OCI-LY1 (cell line): ENCODE data around the gene FHIT.

Experiments
- H2AFZ ChIP-seq: fragments of 200-600 bp; sonication (generic), shearing (Covaris generic); 2 replicates; pipeline ENCODE4 v1.6.0; 2014; ENCODE audit warnings: antibody characterized with exemption, mild to moderate bottlenecking, low read length
- H3F3A ChIP-seq: fragments of 200-600 bp; sonication (generic), shearing (Covaris generic); 2 replicates; pipeline ENCODE4 v1.6.0; 2014; ENCODE audit warnings: mild to moderate bottlenecking, antibody characterized with exemption, low read length, moderate library complexity; ENCODE audit not compliant: insufficient read depth
- H3K27ac ChIP-seq: fragments of 200-600 bp; sonication (generic); 2 replicates; pipeline ENCODE4 v1.5.1; 2014; ENCODE audit warnings: low read length, mixed run types, mild to moderate bottlenecking, low read depth; ENCODE audit not compliant: poor library complexity, severe bottlenecking
- H3K27me3 ChIP-seq: fragments of 200-600 bp; sonication (generic); 2 replicates; pipeline ENCODE4 v1.6.0; 2014; ENCODE audit warnings: antibody characterized with exemption, mild to moderate bottlenecking, low read length, moderate library complexity; ENCODE audit not compliant: insufficient read depth
- H3K36me3 ChIP-seq: fragments of 200-600 bp; sonication (generic); 2 replicates; pipeline ENCODE4 v1.6.1; 2014; ENCODE audit warnings: mild to moderate bottlenecking, antibody characterized with exemption, low read length, moderate library complexity, mixed read lengths; ENCODE audit not compliant: insufficient read depth
- H3K4me1 ChIP-seq: fragments of 200-600 bp; sonication (generic); 2 replicates; pipeline ENCODE4 v1.5.1; 2014; ENCODE audit warnings: mild to moderate bottlenecking, low read length, moderate library complexity; ENCODE audit not compliant: insufficient read depth, severe bottlenecking
- H3K4me2 ChIP-seq: fragments of 200-600 bp; sonication (generic), shearing (Covaris generic); 2 replicates; pipeline ENCODE4 v1.6.1; 2014; ENCODE audit warnings: low read length
- H3K4me3 ChIP-seq: fragments of 200-600 bp; sonication (generic); 2 replicates; pipeline ENCODE4 v1.5.1; 2014; ENCODE audit warnings: low read length, low read depth, mild to moderate bottlenecking, mixed read lengths; ENCODE audit not compliant: poor library complexity, severe bottlenecking
- H3K79me2 ChIP-seq: fragments of 200-600 bp; shearing (Covaris generic); 2 replicates; pipeline ENCODE4 v1.6.1; 2016; ENCODE audit warnings: mixed run types, low read length, mixed read lengths; ENCODE audit not compliant: insufficient read depth
- H3K9ac ChIP-seq: fragments of 200-600 bp; sonication (generic), shearing (Covaris generic); 2 replicates; pipeline ENCODE4 v1.6.1; 2014; ENCODE audit warnings: mild to moderate bottlenecking, low read length, mixed read lengths
- H3K9me2 ChIP-seq: fragments of 200-600 bp; sonication (generic), shearing (Covaris generic); 2 replicates; pipeline ENCODE4 v1.6.1; 2014; ENCODE audit warnings: low read depth, mild to moderate bottlenecking, low read length, mixed read lengths
- H3K9me3 ChIP-seq: fragments of 200-600 bp; shearing (Covaris generic); 2 replicates; pipeline ENCODE4 v1.6.1; 2014; ENCODE audit warnings: low read length, mixed read lengths
- H4K20me1 ChIP-seq: fragments of 200-600 bp; sonication (generic), shearing (Covaris generic); 2 replicates; pipeline ENCODE4 v1.6.0; 2016; ENCODE audit warnings: mild to moderate bottlenecking, low read length; ENCODE audit not compliant: insufficient read depth
- EZH2 ChIP-seq: fragments of 200-600 bp; sonication (generic), shearing (Covaris generic); IDR thresholded peaks from 2 replicates; pipeline ENCODE4 v1.8.0; 2017; ENCODE audit warnings: borderline replicate concordance, mixed run types, mild to moderate bottlenecking, antibody characterized with exemption, low read length, moderate library complexity, mixed read lengths
- TF ChIP-seq, protein P1 (sequence below): fragments of 200-600 bp; sonication (generic), shearing (Covaris generic); IDR thresholded peaks from 2 replicates; pipeline ENCODE4 v1.5.1; 2017; ENCODE audit warnings: mild to moderate bottlenecking, antibody characterized with exemption, low read length, moderate library complexity, mixed read lengths

Gene FHIT

GRCh38 chr3:60149501-60149900, 1101.8 kb downstream of the FHIT start:
- H4K20me1 ChIP-seq: no peaks in the 10 kb centered on the region
- no peaks in the 10 kb centered on the region for H3K79me2 ChIP-seq
- H3K27ac ChIP-seq: no peak overlapping the region
- H3K9me3 ChIP-seq: no peaks in the 10 kb centered on the region
- no peaks in the 10 kb centered on the region for H3K27me3 ChIP-seq
- TF ChIP-seq EZH2: no peak
- TF ChIP-seq, protein P1, sequence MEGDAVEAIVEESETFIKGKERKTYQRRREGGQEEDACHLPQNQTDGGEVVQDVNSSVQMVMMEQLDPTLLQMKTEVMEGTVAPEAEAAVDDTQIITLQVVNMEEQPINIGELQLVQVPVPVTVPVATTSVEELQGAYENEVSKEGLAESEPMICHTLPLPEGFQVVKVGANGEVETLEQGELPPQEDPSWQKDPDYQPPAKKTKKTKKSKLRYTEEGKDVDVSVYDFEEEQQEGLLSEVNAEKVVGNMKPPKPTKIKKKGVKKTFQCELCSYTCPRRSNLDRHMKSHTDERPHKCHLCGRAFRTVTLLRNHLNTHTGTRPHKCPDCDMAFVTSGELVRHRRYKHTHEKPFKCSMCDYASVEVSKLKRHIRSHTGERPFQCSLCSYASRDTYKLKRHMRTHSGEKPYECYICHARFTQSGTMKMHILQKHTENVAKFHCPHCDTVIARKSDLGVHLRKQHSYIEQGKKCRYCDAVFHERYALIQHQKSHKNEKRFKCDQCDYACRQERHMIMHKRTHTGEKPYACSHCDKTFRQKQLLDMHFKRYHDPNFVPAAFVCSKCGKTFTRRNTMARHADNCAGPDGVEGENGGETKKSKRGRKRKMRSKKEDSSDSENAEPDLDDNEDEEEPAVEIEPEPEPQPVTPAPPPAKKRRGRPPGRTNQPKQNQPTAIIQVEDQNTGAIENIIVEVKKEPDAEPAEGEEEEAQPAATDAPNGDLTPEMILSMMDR: no peak
- no peak overlapping the region for H3K9ac ChIP-seq
- H3K36me3 ChIP-seq: no peaks in the 10 kb centered on the region
- no peaks in the 10 kb centered on the region for H3F3A ChIP-seq
- no peaks in the 10 kb centered on the region for H3K9me2 ChIP-seq
- H2AFZ ChIP-seq: no peak overlapping the region
- H3K4me3 ChIP-seq: no peak overlapping the region
- no peaks in the 10 kb centered on the region for H3K4me1 ChIP-seq
- no peak overlapping the region for H3K4me2 ChIP-seq

- Histone ChIP-seq H4K20me1 (no peaks in the 10 kb centered on the region), H3K4me3 (no peak overlapping the region), H3K79me2 (no peaks in the 10 kb centered on the region), H3F3A (no peaks in the 10 kb centered on the region), H3K4me2 (no peak overlapping the region), H2AFZ (no peak overlapping the region), H3K9me3 (no peaks in the 10 kb centered on the region), H3K9me2 (no peaks in the 10 kb centered on the region), H3K27ac (no peak overlapping the region), H3K9ac (no peak overlapping the region), H3K4me1 (no peaks in the 10 kb centered on the region), H3K36me3 (no peaks in the 10 kb centered on the region), H3K27me3 (no peaks in the 10 kb centered on the region)
- TF ChIP-seq EZH2: no peak
- TF ChIP-seq, protein P1: no peak
Measured at GRCh38 chr3:60147249-60147950, 1103.9 kb downstream of the FHIT start.

DNA sequence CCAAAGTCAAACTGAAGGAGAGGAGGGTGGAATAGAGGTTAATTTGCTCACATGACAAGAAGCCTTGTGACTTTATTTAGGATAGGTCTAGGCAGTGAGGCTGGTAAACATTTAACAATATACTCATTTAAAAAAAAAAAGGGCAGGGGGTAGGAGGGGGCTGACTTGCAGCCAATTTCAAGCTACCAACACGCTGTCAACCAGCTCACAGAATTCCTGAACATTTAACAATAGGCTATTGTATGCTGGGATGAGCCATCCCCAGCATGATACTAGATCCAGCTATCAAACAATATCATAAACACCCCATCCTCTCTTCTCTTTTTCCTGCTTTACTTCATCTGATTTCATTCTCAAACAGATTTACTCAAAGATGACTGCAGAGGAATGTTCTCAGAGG, 1105.1 kb downstream of the FHIT start:
- no peak overlapping the region for H3K4me2 ChIP-seq
- no peaks in the 10 kb centered on the region for H4K20me1 ChIP-seq
- H3F3A ChIP-seq: no peaks in the 10 kb centered on the region
- no peaks in the 10 kb centered on the region for H3K9me2 ChIP-seq
- H2AFZ ChIP-seq: no peak overlapping the region
- TF ChIP-seq, protein P1: no peak
- no peak for TF ChIP-seq EZH2
- no peaks in the 10 kb centered on the region for H3K79me2 ChIP-seq
- no peak overlapping the region for H3K4me3 ChIP-seq
- H3K9ac ChIP-seq: no peak overlapping the region
- H3K36me3 ChIP-seq: no peaks in the 10 kb centered on the region
- no peak overlapping the region for H3K27ac ChIP-seq
- no peaks in the 10 kb centered on the region for H3K4me1 ChIP-seq
- H3K9me3 ChIP-seq: no peaks in the 10 kb centered on the region
- no peaks in the 10 kb centered on the region for H3K27me3 ChIP-seq
